Measurements from ENCODE around the gene CDKN1A. TPM values are rescaled to one million over a fixed set of nuclear protein-coding genes. Genes with fewer than 3 reads are reported as not detected.

The CDKN1A gene
- total RNA-seq, 3 donors from 2014 or later (not counting 1 experiment from before 2014, with no cell fraction given): 19.1 to 40.7 (median 25.4) TPM

DNA sequence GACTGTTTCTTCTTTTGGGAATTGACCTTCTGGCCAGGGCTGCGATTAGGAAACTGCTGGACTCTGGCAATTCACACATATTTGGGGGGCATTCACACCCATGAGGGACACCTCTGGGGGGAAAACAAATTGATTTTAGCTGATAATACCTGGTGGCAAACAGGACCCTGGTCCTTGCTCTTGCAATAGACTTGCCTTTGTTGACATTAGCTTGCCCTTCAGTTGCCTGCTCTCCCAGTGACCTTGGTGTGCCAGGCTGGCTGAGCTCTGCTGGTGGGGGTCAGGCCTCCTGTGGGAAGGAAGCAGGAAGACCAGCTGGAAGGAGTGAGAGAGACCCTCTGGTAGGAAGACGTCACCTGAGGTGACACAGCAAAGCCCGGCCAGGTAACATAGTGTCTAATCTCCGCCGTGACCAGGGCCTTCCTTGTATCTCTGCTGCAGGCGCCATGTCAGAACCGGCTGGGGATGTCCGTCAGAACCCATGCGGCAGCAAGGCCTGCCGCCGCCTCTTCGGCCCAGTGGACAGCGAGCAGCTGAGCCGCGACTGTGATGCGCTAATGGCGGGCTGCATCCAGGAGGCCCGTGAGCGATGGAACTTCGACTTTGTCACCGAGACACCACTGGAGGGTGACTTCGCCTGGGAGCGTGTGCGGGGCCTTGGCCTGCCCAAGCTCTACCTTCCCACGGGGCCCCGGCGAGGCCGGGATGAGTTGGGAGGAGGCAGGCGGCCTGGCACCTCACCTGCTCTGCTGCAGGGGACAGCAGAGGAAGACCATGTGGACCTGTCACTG is 5.3 kb downstream of the CDKN1A start:
- Histone ChIP-seq H3K36me3 (ENCODE audit: control insufficient read depth, insufficient read depth, low read length) (no peaks in the 10 kb centered on the region), H3K4me1 (ENCODE audit: control insufficient read depth, insufficient read depth, low read length) (peaks cover 62% of the 10 kb centered on the region), H3K27me3 (ENCODE audit: control insufficient read depth, insufficient read depth, low read length) (peaks cover 5% of the 10 kb centered on the region), H3K27ac (ENCODE audit: low read length) (peak overlapping the region; percentile 57), H3K4me3 (ENCODE audit: low read length) (no peak overlapping the region), H3K9me3 (ENCODE audit: control insufficient read depth, insufficient read depth, low read length) (no peaks in the 10 kb centered on the region)
- H3K9me3 Mint-ChIP-seq: no peaks in the 10 kb centered on the region
- 97% methylated on average over 29 of the region's 29 CpGs for WGBS (ENCODE audit: insufficient coverage)
- no peak overlapping the region for H3K27ac Mint-ChIP-seq
- no peak for ATAC-seq
- TF ChIP-seq, protein P1, sequence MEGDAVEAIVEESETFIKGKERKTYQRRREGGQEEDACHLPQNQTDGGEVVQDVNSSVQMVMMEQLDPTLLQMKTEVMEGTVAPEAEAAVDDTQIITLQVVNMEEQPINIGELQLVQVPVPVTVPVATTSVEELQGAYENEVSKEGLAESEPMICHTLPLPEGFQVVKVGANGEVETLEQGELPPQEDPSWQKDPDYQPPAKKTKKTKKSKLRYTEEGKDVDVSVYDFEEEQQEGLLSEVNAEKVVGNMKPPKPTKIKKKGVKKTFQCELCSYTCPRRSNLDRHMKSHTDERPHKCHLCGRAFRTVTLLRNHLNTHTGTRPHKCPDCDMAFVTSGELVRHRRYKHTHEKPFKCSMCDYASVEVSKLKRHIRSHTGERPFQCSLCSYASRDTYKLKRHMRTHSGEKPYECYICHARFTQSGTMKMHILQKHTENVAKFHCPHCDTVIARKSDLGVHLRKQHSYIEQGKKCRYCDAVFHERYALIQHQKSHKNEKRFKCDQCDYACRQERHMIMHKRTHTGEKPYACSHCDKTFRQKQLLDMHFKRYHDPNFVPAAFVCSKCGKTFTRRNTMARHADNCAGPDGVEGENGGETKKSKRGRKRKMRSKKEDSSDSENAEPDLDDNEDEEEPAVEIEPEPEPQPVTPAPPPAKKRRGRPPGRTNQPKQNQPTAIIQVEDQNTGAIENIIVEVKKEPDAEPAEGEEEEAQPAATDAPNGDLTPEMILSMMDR (IDR thresholded peaks at IDR 0.05): no peak
- peaks cover 0 to 3% of the 10 kb centered on the region in 2 donors for H3K27me3 Mint-ChIP-seq (ENCODE audit: low read depth in 2 of 2)
- intact Hi-C loops (cut with micrococcal nuclease): loop anchor here (10.0 kb wide), 1 partner anchor 149 kb away; no protein-coding TSS in a partner anchor
- H3K36me3 Mint-ChIP-seq: no peaks in the 10 kb centered on the region
- H3K4me3 Mint-ChIP-seq: no peak overlapping the region
- H3K4me1 Mint-ChIP-seq: peaks cover 13 to 19% of the 10 kb centered on the region in 2 donors
- no peak for DNase-seq

DNA sequence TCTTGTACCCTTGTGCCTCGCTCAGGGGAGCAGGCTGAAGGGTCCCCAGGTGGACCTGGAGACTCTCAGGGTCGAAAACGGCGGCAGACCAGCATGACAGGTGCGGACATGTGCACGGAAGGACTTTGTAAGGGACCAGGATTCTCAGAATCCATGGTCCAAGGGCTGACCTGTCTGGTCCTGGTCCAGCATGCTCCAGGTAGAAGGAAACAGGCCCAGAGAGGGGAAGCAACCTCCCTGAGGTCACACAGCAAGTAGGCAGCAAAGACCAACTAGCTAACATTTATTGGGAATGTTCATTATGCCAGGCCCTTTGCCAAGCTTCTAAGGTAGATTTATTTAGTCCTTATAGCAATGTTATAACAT is 5.9 kb downstream of the CDKN1A start:
- Histone ChIP-seq H3K36me3 (ENCODE audit: control insufficient read depth, insufficient read depth, low read length) (no peaks in the 10 kb centered on the region), H3K27me3 (ENCODE audit: control insufficient read depth, insufficient read depth, low read length) (peaks cover 2% of the 10 kb centered on the region), H3K9me3 (ENCODE audit: control insufficient read depth, insufficient read depth, low read length) (no peaks in the 10 kb centered on the region), H3K4me3 (ENCODE audit: low read length) (no peak overlapping the region), H3K27ac (ENCODE audit: low read length) (no peak overlapping the region), H3K4me1 (ENCODE audit: control insufficient read depth, insufficient read depth, low read length) (peaks cover 56% of the 10 kb centered on the region)
- Mint-ChIP-seq H3K9me3 (no peaks in the 10 kb centered on the region), H3K4me1 (peaks cover 12 to 17% of the 10 kb centered on the region in 2 donors), H3K27me3 (ENCODE audit: low read depth in 2 of 2) (peaks cover 0 to 3% of the 10 kb centered on the region in 2 donors), H3K27ac (no peak overlapping the region), H3K36me3 (no peaks in the 10 kb centered on the region), H3K4me3 (no peak overlapping the region)
- intact Hi-C loops (cut with micrococcal nuclease): loop anchor here (10.0 kb wide), 1 partner anchor 150 kb away; no protein-coding TSS in a partner anchor
- WGBS (ENCODE audit: insufficient coverage): 92% methylated on average over 6 of the region's 6 CpGs
- ATAC-seq: no peak
- no peak for DNase-seq
- TF ChIP-seq, protein P1 (IDR thresholded peaks at IDR 0.05): no peak

DNA sequence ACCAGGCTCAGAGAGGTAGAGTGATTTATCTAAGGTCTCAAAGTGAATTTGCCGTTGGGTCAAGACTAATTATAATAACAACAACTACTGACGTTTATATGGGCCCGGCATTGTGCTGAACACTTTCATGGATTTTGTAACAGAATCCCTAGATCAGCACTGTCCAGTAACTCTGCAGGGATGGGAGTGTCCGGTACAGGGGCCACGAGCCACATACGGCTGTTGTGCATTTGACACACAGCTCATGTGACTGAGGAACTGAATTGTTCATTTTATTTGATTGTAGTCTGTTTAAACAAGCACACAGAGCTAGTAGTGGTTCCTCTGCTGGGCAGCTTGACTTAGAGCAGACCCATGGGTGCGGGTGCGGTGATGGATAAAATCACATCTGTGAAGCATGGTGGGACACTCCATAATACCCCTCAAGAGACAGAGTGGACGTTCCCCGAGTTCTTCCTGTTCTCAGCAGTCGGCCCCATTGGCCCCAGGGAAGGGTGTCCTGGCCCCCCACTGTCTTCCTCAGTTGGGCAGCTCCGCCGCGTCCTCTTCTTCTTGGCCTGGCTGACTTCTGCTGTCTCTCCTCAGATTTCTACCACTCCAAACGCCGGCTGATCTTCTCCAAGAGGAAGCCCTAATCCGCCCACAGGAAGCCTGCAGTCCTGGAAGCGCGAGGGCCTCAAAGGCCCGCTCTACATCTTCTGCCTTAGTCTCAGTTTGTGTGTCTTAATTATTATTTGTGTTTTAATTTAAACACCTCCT is 6.8 kb downstream of the CDKN1A start:
- TF ChIP-seq, protein P1 (IDR thresholded peaks at IDR 0.05): no peak
- Histone ChIP-seq H3K27me3 (ENCODE audit: control insufficient read depth, insufficient read depth, low read length) (no peaks in the 10 kb centered on the region), H3K9me3 (ENCODE audit: control insufficient read depth, insufficient read depth, low read length) (no peaks in the 10 kb centered on the region), H3K4me3 (ENCODE audit: low read length) (no peak overlapping the region), H3K4me1 (ENCODE audit: control insufficient read depth, insufficient read depth, low read length) (peaks cover 50% of the 10 kb centered on the region), H3K36me3 (ENCODE audit: control insufficient read depth, insufficient read depth, low read length) (no peaks in the 10 kb centered on the region), H3K27ac (ENCODE audit: low read length) (no peak overlapping the region)
- 80% methylated on average over 16 of the region's 20 CpGs for WGBS (ENCODE audit: insufficient coverage)
- Mint-ChIP-seq H3K27ac (no peak overlapping the region), H3K36me3 (no peaks in the 10 kb centered on the region), H3K4me1 (peaks cover 7 to 10% of the 10 kb centered on the region in 2 donors), H3K27me3 (ENCODE audit: low read depth in 2 of 2) (no peaks in the 10 kb centered on the region), H3K4me3 (no peak overlapping the region), H3K9me3 (no peaks in the 10 kb centered on the region)
- ATAC-seq: no peak
- intact Hi-C loops (cut with micrococcal nuclease): loop anchor here (10.0 kb wide), 1 partner anchor 151 kb away; no protein-coding TSS in a partner anchor
- DNase-seq: no peak

All from natural killer cell (primary cell).